Measurements from ENCODE around the gene CEBPZ. TPM values are rescaled to one million over a fixed set of nuclear protein-coding genes. Genes with fewer than 3 reads are reported as not detected.
A peak's percentile ranks its signal among the peaks of the same experiment; 100 is the strongest.

Gene CEBPZ
- total RNA-seq, 2 experiments from 2014 or later, result 92.3 to 102 TPM

- no peak for DNase-seq
- CTCF ChIA-PET, result no interaction called here
- Mint-ChIP-seq H3K9me3 (no peaks in the 10 kb centered on the region), H3K4me1 (ENCODE audit: low read depth) (peaks cover 7% of the 10 kb centered on the region), H3K27ac (peak overlapping the region; percentile 22), H3K36me3 (ENCODE audit: low read depth) (peaks cover 61% of the 10 kb centered on the region), H3K27me3 (no peaks in the 10 kb centered on the region), H3K4me3 (no peak overlapping the region)
- Histone ChIP-seq H3K27me3 (ENCODE audit: control insufficient read depth in 1 of 2, insufficient read depth in 2 of 2, low read length in 2 of 2) (no peaks in the 10 kb centered on the region), H3K27ac (ENCODE audit: low read depth in 1 of 2, low read length in 2 of 2) (no peak overlapping the region), H3K4me3 (ENCODE audit: low read length) (no peak overlapping the region), H3K36me3 (ENCODE audit: insufficient read depth, low read length) (peaks cover 24% of the 10 kb centered on the region), H3K9me3 (ENCODE audit: control insufficient read depth in 1 of 2, insufficient read depth in 1 of 2, low read length in 2 of 2) (no peaks in the 10 kb centered on the region), H3K4me1 (ENCODE audit: insufficient read depth, low read length) (no peaks in the 10 kb centered on the region)
- no peak for ATAC-seq (ENCODE audit: poor library complexity)
- POLR2A ChIA-PET, result interaction anchor here (0.6 kb wide), 1 partner anchor 45 kb away, joined by 3 read pairs; no protein-coding TSS in a partner anchor
- TF ChIP-seq, protein P1, sequence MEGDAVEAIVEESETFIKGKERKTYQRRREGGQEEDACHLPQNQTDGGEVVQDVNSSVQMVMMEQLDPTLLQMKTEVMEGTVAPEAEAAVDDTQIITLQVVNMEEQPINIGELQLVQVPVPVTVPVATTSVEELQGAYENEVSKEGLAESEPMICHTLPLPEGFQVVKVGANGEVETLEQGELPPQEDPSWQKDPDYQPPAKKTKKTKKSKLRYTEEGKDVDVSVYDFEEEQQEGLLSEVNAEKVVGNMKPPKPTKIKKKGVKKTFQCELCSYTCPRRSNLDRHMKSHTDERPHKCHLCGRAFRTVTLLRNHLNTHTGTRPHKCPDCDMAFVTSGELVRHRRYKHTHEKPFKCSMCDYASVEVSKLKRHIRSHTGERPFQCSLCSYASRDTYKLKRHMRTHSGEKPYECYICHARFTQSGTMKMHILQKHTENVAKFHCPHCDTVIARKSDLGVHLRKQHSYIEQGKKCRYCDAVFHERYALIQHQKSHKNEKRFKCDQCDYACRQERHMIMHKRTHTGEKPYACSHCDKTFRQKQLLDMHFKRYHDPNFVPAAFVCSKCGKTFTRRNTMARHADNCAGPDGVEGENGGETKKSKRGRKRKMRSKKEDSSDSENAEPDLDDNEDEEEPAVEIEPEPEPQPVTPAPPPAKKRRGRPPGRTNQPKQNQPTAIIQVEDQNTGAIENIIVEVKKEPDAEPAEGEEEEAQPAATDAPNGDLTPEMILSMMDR (IDR thresholded peaks at IDR 0.05), result no peak
- intact Hi-C loops (cut with DNase I, micrococcal nuclease), result no loop called here
Observed at GRCh38 chr2:37263839-37264238, 32.4 kb upstream of the CEBPZ start.

- Mint-ChIP-seq H3K4me3 (no peak overlapping the region), H3K36me3 (ENCODE audit: low read depth) (peaks cover 61% of the 10 kb centered on the region), H3K4me1 (ENCODE audit: low read depth) (no peaks in the 10 kb centered on the region), H3K27ac (no peak overlapping the region), H3K27me3 (no peaks in the 10 kb centered on the region), H3K9me3 (no peaks in the 10 kb centered on the region)
- H3K4me1 ChIP-seq (ENCODE audit: insufficient read depth, low read length), result no peaks in the 10 kb centered on the region
- DNase-seq (no peak), ATAC-seq (ENCODE audit: poor library complexity) (no peak)
- no peaks in the 10 kb centered on the region for H3K9me3 ChIP-seq (ENCODE audit: control insufficient read depth in 1 of 2, insufficient read depth in 1 of 2, low read length in 2 of 2)
- H3K27me3 ChIP-seq (ENCODE audit: control insufficient read depth in 1 of 2, insufficient read depth in 2 of 2, low read length in 2 of 2), result no peaks in the 10 kb centered on the region
- intact Hi-C loops (cut with DNase I, micrococcal nuclease), result no loop called here
- TF ChIP-seq, protein P1 (IDR thresholded peaks at IDR 0.05), result no peak
- POLR2A ChIA-PET, result no interaction called here
- CTCF ChIA-PET, result interaction anchor here (0.6 kb wide), 1 partner anchor 27 kb away, joined by 5 read pairs; no protein-coding TSS in a partner anchor
- no peak overlapping the region for H3K27ac ChIP-seq (ENCODE audit: low read depth in 1 of 2, low read length in 2 of 2)
- no peak overlapping the region for H3K4me3 ChIP-seq (ENCODE audit: low read length)
- H3K36me3 ChIP-seq (ENCODE audit: insufficient read depth, low read length), result peaks cover 22% of the 10 kb centered on the region
Observed at GRCh38 chr2:37262522-37262921, 31.1 kb upstream of the CEBPZ start.

DNA sequence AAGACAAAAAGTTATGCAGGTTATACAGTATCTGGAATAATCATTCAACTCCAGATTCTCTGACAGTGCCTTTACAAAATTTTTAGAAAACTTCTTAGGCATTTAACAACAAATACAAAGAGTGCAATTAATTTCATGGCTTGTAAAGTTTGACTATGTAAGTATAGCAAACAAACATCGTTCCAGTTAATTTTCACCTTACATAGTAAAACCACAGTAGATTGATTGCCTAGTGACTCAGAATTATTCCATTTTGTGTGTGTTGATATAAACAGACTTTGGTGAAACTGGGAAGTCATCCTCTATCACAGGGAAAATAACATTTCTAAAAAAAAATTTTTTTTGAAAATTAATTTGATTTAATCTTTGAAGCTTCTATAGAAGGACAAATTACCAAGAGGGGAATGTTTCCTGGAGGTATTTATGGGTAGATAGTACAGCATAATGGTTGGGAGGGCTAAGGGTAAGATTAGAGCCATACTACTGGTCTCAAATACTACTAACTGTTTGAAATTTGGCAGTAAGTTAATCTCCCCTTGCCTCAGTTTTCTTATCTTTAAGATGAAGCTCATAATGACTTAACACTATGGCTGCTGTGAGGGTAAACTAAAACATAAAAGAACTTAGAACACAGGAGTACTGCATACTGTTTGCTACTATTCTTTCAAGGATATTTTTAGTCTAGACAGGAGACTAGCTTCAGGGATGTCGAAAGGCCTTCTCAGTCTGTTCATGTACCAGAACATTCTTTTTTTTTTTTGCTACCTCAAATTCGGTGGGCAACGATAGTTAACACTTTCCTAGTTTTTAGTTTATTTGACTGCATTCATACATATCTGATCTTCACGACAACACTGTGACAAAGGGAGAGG, 19.7 kb upstream of the CEBPZ start:
- ChIA-PET POLR2A (no interaction called here), CTCF (no interaction called here)
- peaks cover 91% of the 10 kb centered on the region for H3K36me3 Mint-ChIP-seq (ENCODE audit: low read depth)
- H3K9me3 Mint-ChIP-seq, result no peaks in the 10 kb centered on the region
- no peak overlapping the region for H3K27ac ChIP-seq (ENCODE audit: low read depth in 1 of 2, low read length in 2 of 2)
- H3K36me3 ChIP-seq (ENCODE audit: insufficient read depth, low read length), result peaks cover 89% of the 10 kb centered on the region
- ATAC-seq (ENCODE audit: poor library complexity) (no peak), DNase-seq (no peak)
- H3K4me3 ChIP-seq (ENCODE audit: low read length), result no peak overlapping the region
- H3K9me3 ChIP-seq (ENCODE audit: control insufficient read depth in 1 of 2, insufficient read depth in 1 of 2, low read length in 2 of 2), result no peaks in the 10 kb centered on the region
- H3K27me3 ChIP-seq (ENCODE audit: control insufficient read depth in 1 of 2, insufficient read depth in 2 of 2, low read length in 2 of 2), result no peaks in the 10 kb centered on the region
- H3K27ac Mint-ChIP-seq, result no peak overlapping the region
- intact Hi-C loops (cut with DNase I, micrococcal nuclease), result no loop called here
- no peak overlapping the region for H3K4me3 Mint-ChIP-seq
- H3K27me3 Mint-ChIP-seq, result no peaks in the 10 kb centered on the region
- H3K4me1 Mint-ChIP-seq (ENCODE audit: low read depth), result no peaks in the 10 kb centered on the region
- H3K4me1 ChIP-seq (ENCODE audit: insufficient read depth, low read length), result no peaks in the 10 kb centered on the region
- TF ChIP-seq, protein P1 (IDR thresholded peaks at IDR 0.05), result no peak
